ENCODE measurements around the gene SEMA3F. TPM values are rescaled to one million over a fixed set of nuclear protein-coding genes. Genes with fewer than 3 reads are reported as not detected.

Gene SEMA3F
- total and polyA plus RNA-seq, 2 donors (not counting 3 experiments of a cell fraction or from before 2014, with no cell fraction given) = 65.8 to 99.1 TPM

- Histone ChIP-seq H3K4me2 (ENCODE audit: insufficient read depth, low read length) (no peak overlapping the region), H3K79me2 (ENCODE audit: control insufficient read depth, insufficient read depth, low read length) (no peaks in the 10 kb centered on the region), H3K9me1 (replicated peaks; ENCODE audit: control insufficient read depth, extremely low read depth, insufficient read depth, low read length) (no peaks in the 10 kb centered on the region), H3K4me3 (replicated peaks in 1 of 3; ENCODE audit: insufficient read depth in 1 of 3, low read depth in 1 of 3, low read length in 3 of 3) (no peak overlapping the region), H3K9ac (replicated peaks; ENCODE audit: extremely low read depth, insufficient read depth, low read length) (no peak overlapping the region), H3K36me3 (ENCODE audit: control insufficient read depth in 2 of 2, extremely low read depth in 1 of 2, insufficient read depth in 2 of 2, low read length in 2 of 2) (no peaks in the 10 kb centered on the region), H3K27ac (ENCODE audit: insufficient read depth, low read depth, low read length) (no peak overlapping the region), H3K4me1 (ENCODE audit: control insufficient read depth, extremely low read depth, insufficient read depth, low read length) (no peaks in the 10 kb centered on the region), H3K27me3 (ENCODE audit: control insufficient read depth in 2 of 2, insufficient read depth in 2 of 2, low read length in 2 of 2) (no peaks in the 10 kb centered on the region), H3K9me3 (replicated peaks; ENCODE audit: control insufficient read depth, insufficient read depth, low read length) (no peaks in the 10 kb centered on the region), H4K20me1 (replicated peaks; ENCODE audit: control insufficient read depth, extremely low read depth, insufficient read depth, low read length) (no peaks in the 10 kb centered on the region), H2AFZ (ENCODE audit: low read depth, low read length) (no peak overlapping the region)
- dilution Hi-C loops (cut with MboI; ENCODE audit: extremely low pct_ligation_motif_present, low sequenced_read_pairs) (no loop called here), intact Hi-C loops (cut with micrococcal nuclease) (no loop called here)
- ChIA-PET CTCF (interaction anchor here (1.4 to 2.0 kb wide), 2 partner anchors 8 kb away, joined by 5 to 9 read pairs; no protein-coding TSS in a partner anchor), POLR2A (no interaction called here)
- no peak for TF ChIP-seq JUN (IDR thresholded peaks at IDR 0.05; ENCODE audit: borderline replicate concordance, insufficient read depth, insufficient read length, low read depth)
- no peak for TF ChIP-seq GATA2 (IDR thresholded peaks at IDR 0.05; ENCODE audit: insufficient read depth, insufficient read length, low read depth, low read length)
- no peak for TF ChIP-seq MAX (IDR thresholded peaks at IDR 0.05; ENCODE audit: insufficient read depth, insufficient read length)
- no peak for TF ChIP-seq MYC (IDR thresholded peaks at IDR 0.05; ENCODE audit: low read depth, low read length)
- no peak for TF ChIP-seq EZH2 (IDR thresholded peaks at IDR 0.05; ENCODE audit: borderline replicate concordance, low read depth, low read length, severe bottlenecking)
- FAIRE-seq = no peak
- no TSS peak for BruUV-seq (replicated peaks)
- no peak for DNase-seq (ENCODE audit: low read depth, low spot score)
These were observed 24.7 kb upstream of the SEMA3F start for GRCh38 chr3:50130436-50130835.

GRCh38 chr3:50132421-50133282, 22.5 kb upstream of the SEMA3F start:
- dilution Hi-C loops (cut with MboI; ENCODE audit: extremely low pct_ligation_motif_present, low sequenced_read_pairs) = no loop called here
- Histone ChIP-seq H4K20me1 (replicated peaks; ENCODE audit: control insufficient read depth, extremely low read depth, insufficient read depth, low read length) (no peaks in the 10 kb centered on the region), H2AFZ (ENCODE audit: low read depth, low read length) (no peak overlapping the region), H3K36me3 (ENCODE audit: control insufficient read depth in 2 of 2, extremely low read depth in 1 of 2, insufficient read depth in 2 of 2, low read length in 2 of 2) (no peaks in the 10 kb centered on the region), H3K79me2 (ENCODE audit: control insufficient read depth, insufficient read depth, low read length) (no peaks in the 10 kb centered on the region), H3K27me3 (ENCODE audit: control insufficient read depth in 2 of 2, insufficient read depth in 2 of 2, low read length in 2 of 2) (no peaks in the 10 kb centered on the region), H3K4me2 (ENCODE audit: insufficient read depth, low read length) (no peak overlapping the region), H3K4me1 (ENCODE audit: control insufficient read depth, extremely low read depth, insufficient read depth, low read length) (no peaks in the 10 kb centered on the region), H3K9me3 (replicated peaks; ENCODE audit: control insufficient read depth, insufficient read depth, low read length) (no peaks in the 10 kb centered on the region), H3K9me1 (replicated peaks; ENCODE audit: control insufficient read depth, extremely low read depth, insufficient read depth, low read length) (no peaks in the 10 kb centered on the region), H3K27ac (ENCODE audit: insufficient read depth, low read depth, low read length) (no peak overlapping the region), H3K4me3 (replicated peaks in 1 of 3; ENCODE audit: insufficient read depth in 1 of 3, low read depth in 1 of 3, low read length in 3 of 3) (no peak overlapping the region), H3K9ac (replicated peaks; ENCODE audit: extremely low read depth, insufficient read depth, low read length) (no peak overlapping the region)
- ChIA-PET CTCF (interaction anchor here (1.1 kb wide), 1 partner anchor 57 kb away, joined by 3 read pairs; no protein-coding TSS in a partner anchor), POLR2A (no interaction called here)
- DNase-seq (ENCODE audit: low read depth, low spot score) = no peak
- intact Hi-C loops (cut with micrococcal nuclease) = no loop called here
- no TSS peak for BruUV-seq (replicated peaks)
- TF ChIP-seq MYC (IDR thresholded peaks at IDR 0.05; ENCODE audit: low read depth, low read length) (no peak), GATA2 (IDR thresholded peaks at IDR 0.05; ENCODE audit: insufficient read depth, insufficient read length, low read depth, low read length) (no peak), CTCF (IDR thresholded peaks at IDR 0.05; ENCODE audit: extremely low read depth in 1 of 2, insufficient read depth in 1 of 2, low read depth in 1 of 2, low read length in 2 of 2) (no peak), JUN (IDR thresholded peaks at IDR 0.05; ENCODE audit: borderline replicate concordance, insufficient read depth, insufficient read length, low read depth) (no peak), POLR2A (IDR thresholded peaks at IDR 0.05; ENCODE audit: low read depth, low read length) (no peak)
- FAIRE-seq = no peak

Data from endothelial cell of umbilical vein (primary cell).